GM23338 (cell line): Measurements from ENCODE around the gene OR2A25. TPM values are rescaled to one million over a fixed set of nuclear protein-coding genes. Genes with fewer than 3 reads are reported as not detected.

Experiments
- ATAC-seq: fragments of 200-7000 bp; cut with Tn5 transposase; 3 replicates; pipeline ENCODE4 v1.9.1; 2020
- DNase-seq: peaks from one replicate; pipeline ENCODE4 v3.0.0-alpha.2; 2015; ENCODE audit warnings: low spot score
- H2AFZ ChIP-seq: fragments of 200-600 bp; sonication (generic); 2 replicates; pipeline ENCODE4 v1.8.0; 2016; ENCODE audit warnings: antibody characterized with exemption, mild to moderate bottlenecking, moderate library complexity
- H3F3A ChIP-seq: fragments of 200-600 bp; sonication (generic); replicated peaks from 2 replicates; pipeline ENCODE4 v1.8.0; 2017; ENCODE audit warnings: antibody characterized with exemption, mixed run types, low read depth
- H3K27ac ChIP-seq: fragments of 200-600 bp; sonication (generic); 2 replicates; pipeline ENCODE4 v1.6.1; 2016; ENCODE audit warnings: low read depth
- H3K27me3 ChIP-seq: fragments of 200-600 bp; sonication (generic); 2 replicates; pipeline ENCODE4 v1.8.0; 2016; ENCODE audit warnings: mild to moderate bottlenecking, mixed run types, moderate library complexity; ENCODE audit not compliant: insufficient read depth
- H3K36me3 ChIP-seq: fragments of 200-600 bp; sonication (generic); 2 replicates; pipeline ENCODE4 v1.8.0; 2016; ENCODE audit warnings: mild to moderate bottlenecking; ENCODE audit not compliant: insufficient read depth
- H3K4me1 ChIP-seq: fragments of 200-600 bp; sonication (generic); 2 replicates; pipeline ENCODE4 v1.8.0; 2016; ENCODE audit warnings: mild to moderate bottlenecking, moderate library complexity; ENCODE audit not compliant: insufficient read depth
- H3K4me2 ChIP-seq: fragments of 200-600 bp; sonication (generic); 2 replicates; pipeline ENCODE4 v1.7.1; 2017; ENCODE audit warnings: mixed run types
- H3K4me3 ChIP-seq: fragments of 200-600 bp; sonication (generic); 2 replicates; pipeline ENCODE4 v1.6.1; 2016; ENCODE audit warnings: mixed run types
- H3K79me2 ChIP-seq: fragments of 200-600 bp; sonication (generic); replicated peaks from 2 replicates; pipeline ENCODE4 v1.8.0; 2017; ENCODE audit warnings: mild to moderate bottlenecking; ENCODE audit not compliant: insufficient read depth
- H3K9me2 ChIP-seq: fragments of 200-600 bp; sonication (generic); 2 replicates; pipeline ENCODE4 v1.8.0; 2017; ENCODE audit not compliant: insufficient read depth
- H4K20me1 ChIP-seq: fragments of 200-600 bp; sonication (generic); replicated peaks from 2 replicates; pipeline ENCODE4 v1.8.0; 2017; ENCODE audit warnings: mild to moderate bottlenecking; ENCODE audit not compliant: insufficient read depth
- H3K27ac Mint-ChIP-seq: 2 replicates; pipeline ENCODE4 v1.8.0; 2020; ENCODE audit warnings: inconsistent platforms, mild to moderate bottlenecking, moderate library complexity, mixed read lengths
- H3K27me3 Mint-ChIP-seq: 3 replicates; pipeline ENCODE4 v1.8.0; 2022; ENCODE audit warnings: low read depth, mild to moderate bottlenecking, moderate library complexity, mixed read lengths, inconsistent platforms; ENCODE audit not compliant: insufficient read depth, poor library complexity
- H3K36me3 Mint-ChIP-seq: 3 replicates; pipeline ENCODE4 v1.8.0; 2021; ENCODE audit warnings: low read depth, mild to moderate bottlenecking, inconsistent platforms, moderate library complexity, mixed read lengths
- H3K4me1 Mint-ChIP-seq: 3 replicates; pipeline ENCODE4 v1.8.0; 2020; ENCODE audit warnings: mild to moderate bottlenecking, inconsistent platforms, mixed read lengths
- H3K4me3 Mint-ChIP-seq: 3 replicates; pipeline ENCODE4 v1.8.0; 2021; ENCODE audit warnings: moderate library complexity, mild to moderate bottlenecking, inconsistent platforms, mixed read lengths
- H3K9me3 Mint-ChIP-seq: 3 replicates; pipeline ENCODE4 v1.8.0; 2020; ENCODE audit warnings: moderate library complexity, mild to moderate bottlenecking, inconsistent platforms, mixed read lengths
- CTCF ChIP-seq, 2 experiments: fragments of 200-600 bp in 1 of 2; sonication (generic) in 1 of 2; conservative IDR thresholded peaks; 2 replicates each; pipeline versions ENCODE4 v1.5.1 to v1.6.1; 2016 to 2017; ENCODE audit warnings: antibody characterized with exemption in 2 of 2, low read depth in 2 of 2, mild to moderate bottlenecking in 2 of 2, moderate library complexity in 1 of 2
- EZH2 ChIP-seq: fragments of 200-600 bp; sonication (generic); IDR thresholded peaks from one replicate; pipeline ENCODE4 v1.8.0; 2017; ENCODE audit warnings: antibody characterized with exemption, mild to moderate bottlenecking, low read depth; ENCODE audit not compliant: unreplicated experiment
- EZH2phosphoT487 ChIP-seq: fragments of 200-600 bp; sonication (generic); IDR thresholded peaks from one replicate; pipeline ENCODE4 v1.8.1; 2018; ENCODE audit warnings: antibody characterized with exemption; ENCODE audit not compliant: unreplicated experiment
- NANOG ChIP-seq: IDR thresholded peaks from 2 replicates; pipeline ENCODE4 v1.6.1; 2016; ENCODE audit warnings: antibody characterized with exemption, borderline replicate concordance
- POLR2AphosphoS5 ChIP-seq: IDR thresholded peaks from 2 replicates; pipeline ENCODE4 v1.6.1; 2016; ENCODE audit warnings: antibody characterized with exemption, low read depth
- STAT1 ChIP-seq: IDR thresholded peaks from one replicate; pipeline ENCODE4 v1.6.1; 2016; ENCODE audit warnings: antibody characterized with exemption; ENCODE audit not compliant: unreplicated experiment
- ZNF114 ChIP-seq: fragments of 250-450 bp; sonication (Bioruptor Pico); IDR thresholded peaks from 2 replicates; pipeline ENCODE4 v1.5.0; 2020; ENCODE audit warnings: mild to moderate bottlenecking, moderate library complexity
- ZNF331 ChIP-seq: fragments of 250-450 bp; sonication (Bioruptor Pico); IDR thresholded peaks from 2 replicates; pipeline ENCODE4 v1.5.0; 2020; ENCODE audit warnings: low read depth, mild to moderate bottlenecking, moderate library complexity
- ZNF462 ChIP-seq: fragments of 250-450 bp; sonication (Bioruptor Pico); IDR thresholded peaks from 2 replicates; pipeline ENCODE4 v1.5.0; 2020; ENCODE audit warnings: mild to moderate bottlenecking, moderate library complexity
- polyA plus RNA-seq: library from polyadenylated mRNA; unstranded; fragments of >200 nt; fragmentation: Nextera tagmentation; extraction: Ambion mirVana; gene quantifications from 2 replicates; pipeline ENCODE4 v1.2.1, GENCODE V29; 2016
- total RNA-seq: library from RNA; depleted of rRNA; stranded (reverse); fragments of >200 nt; shearing (Covaris generic); gene quantifications from 2 replicates; pipeline ENCODE4 v1.2.3, GENCODE V29; 2014
- TF ChIP-seq, protein P1 (sequence below): IDR thresholded peaks from one replicate; pipeline ENCODE4 v1.6.1; 2018; ENCODE audit warnings: antibody characterized with exemption; ENCODE audit not compliant: unreplicated experiment

The OR2A25 gene
- total and polyA plus RNA-seq, 2 experiments from 2014 or later = not detected

- TF ChIP-seq, protein P1, sequence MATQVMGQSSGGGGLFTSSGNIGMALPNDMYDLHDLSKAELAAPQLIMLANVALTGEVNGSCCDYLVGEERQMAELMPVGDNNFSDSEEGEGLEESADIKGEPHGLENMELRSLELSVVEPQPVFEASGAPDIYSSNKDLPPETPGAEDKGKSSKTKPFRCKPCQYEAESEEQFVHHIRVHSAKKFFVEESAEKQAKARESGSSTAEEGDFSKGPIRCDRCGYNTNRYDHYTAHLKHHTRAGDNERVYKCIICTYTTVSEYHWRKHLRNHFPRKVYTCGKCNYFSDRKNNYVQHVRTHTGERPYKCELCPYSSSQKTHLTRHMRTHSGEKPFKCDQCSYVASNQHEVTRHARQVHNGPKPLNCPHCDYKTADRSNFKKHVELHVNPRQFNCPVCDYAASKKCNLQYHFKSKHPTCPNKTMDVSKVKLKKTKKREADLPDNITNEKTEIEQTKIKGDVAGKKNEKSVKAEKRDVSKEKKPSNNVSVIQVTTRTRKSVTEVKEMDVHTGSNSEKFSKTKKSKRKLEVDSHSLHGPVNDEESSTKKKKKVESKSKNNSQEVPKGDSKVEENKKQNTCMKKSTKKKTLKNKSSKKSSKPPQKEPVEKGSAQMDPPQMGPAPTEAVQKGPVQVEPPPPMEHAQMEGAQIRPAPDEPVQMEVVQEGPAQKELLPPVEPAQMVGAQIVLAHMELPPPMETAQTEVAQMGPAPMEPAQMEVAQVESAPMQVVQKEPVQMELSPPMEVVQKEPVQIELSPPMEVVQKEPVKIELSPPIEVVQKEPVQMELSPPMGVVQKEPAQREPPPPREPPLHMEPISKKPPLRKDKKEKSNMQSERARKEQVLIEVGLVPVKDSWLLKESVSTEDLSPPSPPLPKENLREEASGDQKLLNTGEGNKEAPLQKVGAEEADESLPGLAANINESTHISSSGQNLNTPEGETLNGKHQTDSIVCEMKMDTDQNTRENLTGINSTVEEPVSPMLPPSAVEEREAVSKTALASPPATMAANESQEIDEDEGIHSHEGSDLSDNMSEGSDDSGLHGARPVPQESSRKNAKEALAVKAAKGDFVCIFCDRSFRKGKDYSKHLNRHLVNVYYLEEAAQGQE = no peak
These were observed 31.0 kb downstream of the OR2A25 start (continued) for GRCh38 chr7:144100607-144101006.

DNA sequence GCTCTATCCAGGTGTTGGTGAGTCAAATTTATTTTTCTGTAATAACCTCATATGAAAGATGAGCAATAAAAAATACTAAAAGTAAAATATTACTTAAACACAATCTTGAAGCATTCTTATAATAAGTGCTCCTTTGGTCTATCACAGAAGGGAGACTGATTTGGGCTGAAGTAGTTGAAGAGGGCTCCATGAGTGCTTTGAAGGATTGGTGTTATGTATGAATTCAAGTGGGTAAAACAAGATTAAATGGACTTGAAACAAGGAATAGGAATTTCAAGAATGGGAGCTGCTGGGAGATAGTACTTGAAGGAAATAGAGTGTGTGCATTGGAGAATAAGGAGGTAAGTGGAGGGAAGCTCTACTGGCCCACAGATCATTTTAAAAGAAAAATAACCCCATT, 32.4 kb downstream of the OR2A25 start:
- Histone ChIP-seq H3K4me1 (no peaks in the 10 kb centered on the region), H3K9me2 (no peaks in the 10 kb centered on the region), H4K20me1 (no peaks in the 10 kb centered on the region), H3K4me3 (no peak overlapping the region), H3K27ac (no peak overlapping the region), H3K27me3 (no peaks in the 10 kb centered on the region), H3K4me2 (no peak overlapping the region), H2AFZ (no peak overlapping the region), H3K36me3 (no peaks in the 10 kb centered on the region), H3F3A (no peaks in the 10 kb centered on the region), H3K79me2 (no peaks in the 10 kb centered on the region)
- ATAC-seq (no peak), DNase-seq (no peak)
- Mint-ChIP-seq H3K36me3 (no peaks in the 10 kb centered on the region), H3K27me3 (no peaks in the 10 kb centered on the region), H3K4me3 (no peak overlapping the region), H3K9me3 (no peaks in the 10 kb centered on the region), H3K4me1 (peaks cover 5% of the 10 kb centered on the region; the same call in 2 of the 3 replicates), H3K27ac (no peak overlapping the region)
- TF ChIP-seq POLR2AphosphoS5 (no peak), ZNF462 (CRISPR knock-in tag) (no peak), EZH2phosphoT487 (no peak), CTCF (conservative IDR thresholded peaks at IDR 0.05; ENCODE audit: low read depth in 2 of 2) (no peak), STAT1 (no peak), NANOG (no peak), EZH2 (no peak), ZNF114 (no peak), ZNF331 (no peak)
- TF ChIP-seq, protein P1 = no peak
